Thoracic aorta (tissue), 2 donors: ENCODE measurements around the gene PLEKHS1. TPM values are rescaled to one million over a fixed set of nuclear protein-coding genes. Genes with fewer than 3 reads are reported as not detected.

Experiments used
- ATAC-seq: fragments of 150-250 bp; one replicate; pipeline ENCODE4 v1.8.0; 2017; ENCODE audit warnings: low read depth; ENCODE audit not compliant: insufficient number of reproducible peaks, low FRiP score
- DNase-seq: peaks from one replicate; pipeline ENCODE4 v3.0.0-alpha.2; 2020; ENCODE audit warnings: low spot score
- H3K27ac ChIP-seq, 2 donors: fragments of 200-600 bp; sonication (generic); 1 replicate in 1 of 2; 2 replicates in 1 of 2; pipeline ENCODE4 v1.5.1; 2016; ENCODE audit warnings: mild to moderate bottlenecking in 2 of 2, moderate library complexity in 2 of 2
- H3K27me3 ChIP-seq: fragments of 200-600 bp; sonication (generic); replicated peaks from 2 replicates; pipeline ENCODE4 v1.6.0; 2016; ENCODE audit warnings: mild to moderate bottlenecking; ENCODE audit not compliant: insufficient read depth
- H3K36me3 ChIP-seq: fragments of 200-600 bp; sonication (generic); one replicate; pipeline ENCODE4 v1.5.1; 2016
- H3K4me1 ChIP-seq, 2 donors: fragments of 200-600 bp; sonication (generic); 1 replicate in 1 of 2; 2 replicates in 1 of 2; pipeline versions ENCODE4 v1.5.1 to v1.6.0; 2016; ENCODE audit warnings: low read depth in 2 of 2, mild to moderate bottlenecking in 1 of 2; ENCODE audit not compliant: control insufficient read depth in 1 of 2
- H3K4me3 ChIP-seq: fragments of 200-600 bp; sonication (generic); 2 replicates; pipeline ENCODE4 v1.5.1; 2016; ENCODE audit warnings: mild to moderate bottlenecking
- H3K9me3 ChIP-seq: fragments of 200-600 bp; sonication (generic); 2 replicates; pipeline ENCODE4 v1.5.1; 2016
- total RNA-seq, 2 donors: library from RNA; depleted of rRNA; stranded (reverse); fragments of >200 nt; gene quantifications; one replicate each; pipeline versions ENCODE4 v1.1.0 to v1.2.3, GENCODE V29; 2016
- TF ChIP-seq, protein P1 (sequence below): fragments of 200-600 bp; sonication (generic); IDR thresholded peaks from one replicate; pipeline ENCODE4 v1.5.1; 2019; ENCODE audit warnings: antibody characterized with exemption

PLEKHS1 gene
- total RNA-seq, 2 donors from 2014 or later: 0.14 TPM; not detected in 1

DNA sequence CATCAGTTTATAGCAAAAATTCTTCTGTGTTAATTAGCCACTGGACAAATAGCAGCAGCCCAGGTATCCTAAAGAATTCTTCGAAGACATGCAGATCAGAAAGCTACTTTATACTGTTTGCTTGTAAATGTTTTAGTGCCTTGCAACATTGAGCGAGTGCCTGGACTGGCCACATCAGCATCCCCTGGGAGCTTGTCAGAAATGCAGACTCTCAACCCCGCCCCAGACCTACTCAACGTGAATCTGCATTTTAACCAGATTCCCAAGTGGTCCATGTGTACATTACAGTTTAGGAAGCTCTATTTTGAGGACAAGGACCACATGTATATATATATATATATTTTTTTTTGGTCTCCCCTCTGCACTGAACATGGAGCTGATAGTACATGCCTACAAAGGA is 18.5 kb upstream of the PLEKHS1 start:
- no peak for DNase-seq
- H3K9me3 ChIP-seq: no peaks in the 10 kb centered on the region
- no peak overlapping the region for H3K4me3 ChIP-seq
- H3K27me3 ChIP-seq: no peaks in the 10 kb centered on the region
- H3K4me1 ChIP-seq: peaks cover 0 to 10% of the 10 kb centered on the region in 2 donors
- ATAC-seq: no peak
- no peak overlapping the region for H3K27ac ChIP-seq
- TF ChIP-seq, protein P1, sequence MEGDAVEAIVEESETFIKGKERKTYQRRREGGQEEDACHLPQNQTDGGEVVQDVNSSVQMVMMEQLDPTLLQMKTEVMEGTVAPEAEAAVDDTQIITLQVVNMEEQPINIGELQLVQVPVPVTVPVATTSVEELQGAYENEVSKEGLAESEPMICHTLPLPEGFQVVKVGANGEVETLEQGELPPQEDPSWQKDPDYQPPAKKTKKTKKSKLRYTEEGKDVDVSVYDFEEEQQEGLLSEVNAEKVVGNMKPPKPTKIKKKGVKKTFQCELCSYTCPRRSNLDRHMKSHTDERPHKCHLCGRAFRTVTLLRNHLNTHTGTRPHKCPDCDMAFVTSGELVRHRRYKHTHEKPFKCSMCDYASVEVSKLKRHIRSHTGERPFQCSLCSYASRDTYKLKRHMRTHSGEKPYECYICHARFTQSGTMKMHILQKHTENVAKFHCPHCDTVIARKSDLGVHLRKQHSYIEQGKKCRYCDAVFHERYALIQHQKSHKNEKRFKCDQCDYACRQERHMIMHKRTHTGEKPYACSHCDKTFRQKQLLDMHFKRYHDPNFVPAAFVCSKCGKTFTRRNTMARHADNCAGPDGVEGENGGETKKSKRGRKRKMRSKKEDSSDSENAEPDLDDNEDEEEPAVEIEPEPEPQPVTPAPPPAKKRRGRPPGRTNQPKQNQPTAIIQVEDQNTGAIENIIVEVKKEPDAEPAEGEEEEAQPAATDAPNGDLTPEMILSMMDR: no peak
- peaks cover 12% of the 10 kb centered on the region for H3K36me3 ChIP-seq

DNA sequence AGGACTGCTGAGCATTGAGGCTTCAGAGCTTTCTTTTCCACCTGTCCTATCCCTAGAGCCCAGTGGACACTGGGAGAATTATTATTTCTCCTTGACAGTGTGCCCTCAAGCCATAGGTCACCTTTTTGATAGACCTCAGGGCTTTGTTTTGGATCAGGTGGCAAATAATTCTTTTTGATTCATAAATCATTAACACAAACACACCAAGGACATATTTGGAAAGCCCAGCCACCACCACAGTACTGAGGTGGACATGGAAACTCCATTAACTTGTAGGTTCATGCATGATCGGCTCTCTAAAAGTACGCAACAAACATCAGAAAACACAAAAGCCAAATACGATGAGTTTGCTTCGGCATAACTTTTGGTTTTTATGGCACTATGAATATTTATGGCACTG is 17.8 kb upstream of the PLEKHS1 start:
- no peaks in the 10 kb centered on the region for H3K9me3 ChIP-seq
- TF ChIP-seq, protein P1: no peak
- DNase-seq (no peak), ATAC-seq (no peak)
- no peak overlapping the region for H3K27ac ChIP-seq
- no peak overlapping the region for H3K4me3 ChIP-seq
- peaks cover 9% of the 10 kb centered on the region for H3K36me3 ChIP-seq
- peaks cover 0 to 10% of the 10 kb centered on the region in 2 donors for H3K4me1 ChIP-seq
- no peaks in the 10 kb centered on the region for H3K27me3 ChIP-seq

DNA sequence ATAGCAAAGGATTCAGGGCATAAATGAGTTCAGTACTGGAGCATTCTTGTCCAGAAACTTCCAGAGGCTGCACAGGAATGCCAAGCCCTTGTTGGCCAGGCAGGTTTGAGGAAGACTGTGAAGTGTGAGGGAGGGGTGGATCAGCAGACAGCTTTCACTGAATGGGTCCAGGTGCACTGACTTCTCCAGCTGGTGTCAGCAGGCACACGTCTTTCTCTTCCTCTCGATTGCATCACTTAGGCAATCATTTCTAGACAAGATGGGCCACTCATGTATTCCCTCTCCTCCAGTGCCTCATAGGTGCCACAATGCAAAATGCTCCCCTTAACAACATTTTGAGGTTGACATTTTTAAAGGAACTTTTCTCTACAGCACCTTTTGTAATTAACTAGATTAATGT is 15.6 kb upstream of the PLEKHS1 start:
- ATAC-seq (no peak), DNase-seq (no peak)
- TF ChIP-seq, protein P1: no peak
- no peaks in the 10 kb centered on the region for H3K36me3 ChIP-seq
- H3K4me1 ChIP-seq: peaks cover 0 to 6% of the 10 kb centered on the region in 2 donors
- H3K9me3 ChIP-seq: no peaks in the 10 kb centered on the region
- no peak overlapping the region for H3K27ac ChIP-seq
- no peaks in the 10 kb centered on the region for H3K27me3 ChIP-seq
- H3K4me3 ChIP-seq: no peak overlapping the region

DNA sequence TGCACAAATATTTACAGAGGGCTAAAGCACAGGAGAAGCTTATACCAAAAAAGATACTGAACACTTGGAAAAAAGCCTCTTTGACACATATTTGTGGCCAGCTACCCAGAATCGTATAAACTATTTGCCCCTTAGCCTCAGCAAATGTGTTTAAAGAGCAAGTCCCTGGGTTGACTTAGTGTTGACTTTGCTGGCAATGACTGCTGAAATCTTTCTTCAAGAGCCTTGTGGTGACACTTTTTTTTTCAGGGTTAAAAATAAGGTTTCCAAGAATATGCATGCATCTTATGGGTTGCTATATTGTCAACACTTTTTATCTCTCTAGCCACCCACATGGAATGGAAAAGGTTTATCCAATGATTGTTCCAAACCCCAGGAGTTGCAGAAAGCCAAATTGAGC is 14.9 kb upstream of the PLEKHS1 start:
- Histone ChIP-seq H3K36me3 (no peaks in the 10 kb centered on the region), H3K9me3 (no peaks in the 10 kb centered on the region), H3K4me3 (no peak overlapping the region), H3K27ac (no peak overlapping the region), H3K27me3 (no peaks in the 10 kb centered on the region), H3K4me1 (no peaks in the 10 kb centered on the region)
- DNase-seq (no peak), ATAC-seq (no peak)
- TF ChIP-seq, protein P1: no peak

DNA sequence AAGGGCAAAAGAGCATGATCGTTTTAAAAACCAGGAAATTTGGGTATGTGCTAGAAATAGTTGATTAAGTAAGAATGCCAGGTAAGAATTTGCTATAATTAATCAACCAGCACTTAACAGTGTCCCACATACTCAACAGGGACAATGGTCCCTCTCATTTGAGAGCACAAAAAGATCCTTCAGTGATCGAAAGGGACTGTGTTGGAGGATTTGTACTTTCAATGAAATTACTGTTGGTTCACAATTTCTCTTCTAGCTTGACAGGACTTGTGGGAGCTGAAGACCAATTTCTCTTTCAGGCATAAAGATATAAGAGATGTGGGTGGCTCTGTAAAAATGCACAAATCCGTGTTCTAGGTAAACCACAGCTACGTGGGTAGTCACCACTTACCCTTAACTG is 12.5 kb upstream of the PLEKHS1 start:
- Histone ChIP-seq H3K36me3 (no peaks in the 10 kb centered on the region), H3K4me3 (no peak overlapping the region), H3K27me3 (no peaks in the 10 kb centered on the region), H3K27ac (no peak overlapping the region), H3K9me3 (no peaks in the 10 kb centered on the region), H3K4me1 (no peaks in the 10 kb centered on the region)
- TF ChIP-seq, protein P1: no peak
- ATAC-seq (no peak), DNase-seq (no peak)
